PC-9 (cell line): Measurements from ENCODE around the gene MYH14. TPM values are rescaled to one million over a fixed set of nuclear protein-coding genes. Genes with fewer than 3 reads are reported as not detected.

Experiments
- BruUV-seq: library from RNA; stranded (reverse); fragments of 400-500 nt; replicated peaks from 2 replicates; lab custom pipeline; 2021; lab: Mats Ljungman, UMichigan
- CTCF ChIA-PET: fragments of 300-600 bp; sonication (Branson Sonifier 250); formaldehyde crosslinking; loops from one replicate; lab custom pipeline; 2022; ENCODE audit warnings: antibody characterized with exemption; lab: Charles Lee
- POLR2A ChIA-PET: fragments of 300-600 bp; sonication (Branson Sonifier 250); formaldehyde crosslinking; loops from one replicate; lab custom pipeline; 2022; ENCODE audit warnings: antibody characterized with exemption; ENCODE audit not compliant: unreplicated experiment; lab: Charles Lee
- DNase-seq, 2 experiments: peaks; one replicate each; pipeline versions ENCODE4 v3.0.0 to v3.0.0-alpha.2; 2015 to 2022; ENCODE audit warnings: mixed read lengths in 1 of 2
- H2AFZ ChIP-seq: fragments of 200-600 bp; sonication (generic); 2 replicates; pipeline ENCODE4 v1.8.1; 2017; ENCODE audit warnings: antibody characterized with exemption
- H3F3A ChIP-seq: fragments of 200-600 bp; sonication (generic); 2 replicates; pipeline ENCODE4 v1.8.1; 2017; ENCODE audit warnings: antibody characterized with exemption, mild to moderate bottlenecking, low read depth; ENCODE audit not compliant: insufficient read depth
- H3K27ac ChIP-seq: fragments of 200-600 bp; sonication (generic); 2 replicates; pipeline ENCODE4 v1.6.1; 2016; ENCODE audit warnings: mixed run types
- H3K27me3 ChIP-seq: fragments of 200-600 bp; sonication (generic); 2 replicates; pipeline ENCODE4 v1.6.1; 2016; ENCODE audit warnings: low read depth, mixed run types; ENCODE audit not compliant: insufficient read depth
- H3K36me3 ChIP-seq: fragments of 200-600 bp; sonication (generic); 2 replicates; pipeline ENCODE4 v1.6.1; 2016; ENCODE audit warnings: low read depth, mixed run types
- H3K4me1 ChIP-seq: fragments of 200-600 bp; sonication (generic); replicated peaks from 2 replicates; pipeline ENCODE4 v1.6.1; 2016; ENCODE audit warnings: mixed run types; ENCODE audit not compliant: insufficient read depth
- H3K4me2 ChIP-seq: fragments of 200-600 bp; sonication (generic); 2 replicates; pipeline ENCODE4 v1.6.1; 2017; ENCODE audit warnings: mixed run types
- H3K4me3 ChIP-seq: fragments of 200-600 bp; sonication (generic); 2 replicates; pipeline ENCODE4 v1.6.1; 2016; ENCODE audit warnings: mixed run types
- H3K79me2 ChIP-seq: fragments of 200-600 bp; sonication (generic); 2 replicates; pipeline ENCODE4 v1.6.1; 2017; ENCODE audit warnings: low read depth, mixed run types
- H3K9me2 ChIP-seq: fragments of 200-600 bp; sonication (generic); 2 replicates; pipeline ENCODE4 v1.8.1; 2017; ENCODE audit warnings: mild to moderate bottlenecking; ENCODE audit not compliant: insufficient read depth
- H3K9me3 ChIP-seq: fragments of 200-600 bp; sonication (generic); 2 replicates; pipeline ENCODE4 v1.8.1; 2016; ENCODE audit warnings: low read depth; ENCODE audit not compliant: insufficient read depth
- H4K20me1 ChIP-seq: fragments of 200-600 bp; sonication (generic); 2 replicates; pipeline ENCODE4 v1.8.1; 2017; ENCODE audit not compliant: insufficient read depth
- CTCF ChIP-seq: fragments of 200-600 bp; sonication (generic); conservative IDR thresholded peaks from 2 replicates; pipeline ENCODE4 v1.6.1; 2017; ENCODE audit warnings: mixed run types, antibody characterized with exemption, mild to moderate bottlenecking, moderate library complexity
- EZH2 ChIP-seq: fragments of 200-600 bp; sonication (generic); IDR thresholded peaks from 2 replicates; pipeline ENCODE4 v1.8.0; 2017; ENCODE audit warnings: antibody characterized with exemption, low read depth
- intact Hi-C: fragments of 100-400 bp; cut with micrococcal nuclease; formaldehyde crosslinking; loops from one replicate; pipeline ENCODE4 v1.10.0; 2022; ENCODE audit not compliant: unreplicated experiment
- total RNA-seq: library from RNA; stranded (reverse); gene quantifications from 2 replicates; pipeline ENCODE4 v1.2.3, GENCODE V29; 2021

The MYH14 gene
- total RNA-seq, 1 experiment from 2014 or later = 115 TPM

DNA sequence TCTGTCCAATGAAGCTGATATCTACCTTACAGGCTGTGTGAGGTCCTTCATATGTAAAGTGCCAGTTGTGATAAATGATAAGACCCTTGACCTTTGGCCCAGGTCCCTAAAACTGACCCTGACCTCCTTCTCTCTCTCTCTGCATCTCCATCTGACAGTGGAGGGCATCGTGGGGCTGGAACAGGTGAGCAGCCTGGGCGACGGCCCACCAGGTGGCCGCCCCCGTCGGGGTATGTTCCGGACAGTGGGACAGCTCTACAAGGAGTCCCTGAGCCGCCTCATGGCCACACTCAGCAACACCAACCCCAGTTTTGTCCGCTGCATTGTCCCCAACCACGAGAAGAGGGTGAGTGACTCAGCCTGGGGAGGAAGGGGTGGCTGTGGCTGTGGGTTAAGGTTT, 53.7 kb downstream of the MYH14 start:
- TF ChIP-seq CTCF = no peak
- TF ChIP-seq EZH2 = no peak

DNA sequence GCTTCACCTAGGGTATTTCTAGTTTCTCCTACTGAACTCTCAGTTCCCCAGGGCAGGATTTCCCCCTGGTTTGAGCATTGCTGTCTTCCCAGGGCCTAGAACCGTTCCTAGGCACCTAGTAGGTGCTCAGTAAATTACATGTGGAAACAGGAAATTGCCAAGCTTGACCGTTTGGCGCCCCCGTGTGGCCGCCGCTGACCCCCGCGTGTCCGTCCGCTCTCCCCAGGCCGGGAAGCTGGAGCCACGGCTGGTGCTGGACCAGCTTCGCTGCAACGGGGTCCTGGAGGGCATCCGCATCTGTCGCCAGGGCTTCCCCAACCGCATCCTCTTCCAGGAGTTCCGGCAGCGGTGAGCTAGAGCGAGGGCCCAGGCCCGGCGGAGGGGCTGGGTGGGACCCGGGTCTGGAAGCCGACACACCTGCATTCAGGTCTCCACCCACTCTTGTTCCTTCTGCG, 55.5 kb downstream of the MYH14 start:
- CTCF ChIA-PET = interaction anchor here (0.6 kb wide), 2 partner anchors 70 to 85 kb away, joined by 5 to 6 read pairs; partner anchors contain the start of gene KCNC3
- TF ChIP-seq CTCF (peak; percentile 95), EZH2 (no peak)
- Histone ChIP-seq H3K27ac (no peak overlapping the region), H3K9me3 (no peaks in the 10 kb centered on the region), H3K4me1 (no peaks in the 10 kb centered on the region), H3K79me2 (no peaks in the 10 kb centered on the region), H3K9me2 (no peaks in the 10 kb centered on the region), H3K4me3 (no peak overlapping the region), H4K20me1 (peaks cover 5% of the 10 kb centered on the region), H2AFZ (no peak overlapping the region), H3F3A (0 out of 2 replicates have a peak, but pooled peaks cover 9% of the 10 kb centered on the region), H3K27me3 (no peaks in the 10 kb centered on the region), H3K4me2 (no peak overlapping the region), H3K36me3 (peaks cover 27% of the 10 kb centered on the region)
- POLR2A ChIA-PET = interaction anchor here (0.6 kb wide), 1 partner anchor 466 kb away, joined by 4 read pairs; no protein-coding TSS in a partner anchor
- DNase-seq = peak in 1 of 2 experiments; percentile 37
- no TSS peak for BruUV-seq
- intact Hi-C loops = loop anchor here (1.0 to 2.0 kb wide), 2 partner anchors 92 to 202 kb away; no protein-coding TSS in a partner anchor

More for the DNA sequence above, 53.7 kb downstream of the MYH14 start:
- intact Hi-C loops = no loop called here
- no TSS peak for BruUV-seq
- Histone ChIP-seq H3K4me2 (no peak overlapping the region), H3F3A (0 out of 2 replicates have a peak, but pooled peaks cover 9% of the 10 kb centered on the region), H3K79me2 (no peaks in the 10 kb centered on the region), H3K9me3 (peaks cover 7% of the 10 kb centered on the region; the same call in 1 of the 2 replicates), H3K4me3 (no peak overlapping the region), H4K20me1 (peaks cover 5% of the 10 kb centered on the region), H3K27me3 (no peaks in the 10 kb centered on the region), H3K4me1 (no peaks in the 10 kb centered on the region), H3K27ac (no peak overlapping the region), H2AFZ (no peak overlapping the region), H3K36me3 (peaks cover 40% of the 10 kb centered on the region), H3K9me2 (no peaks in the 10 kb centered on the region)
- CTCF ChIA-PET = no interaction called here
- POLR2A ChIA-PET = interaction anchor here (0.6 kb wide), 1 partner anchor 108 kb away, joined by 5 read pairs; no protein-coding TSS in a partner anchor
- DNase-seq = no peak

- H3K9me2 ChIP-seq = no peaks in the 10 kb centered on the region
- TF ChIP-seq CTCF = no peak
- H4K20me1 ChIP-seq = peaks cover 5% of the 10 kb centered on the region
- no TSS peak for BruUV-seq
- no peak for DNase-seq
- no peaks in the 10 kb centered on the region for H3K9me3 ChIP-seq
- peaks cover 9% of the 10 kb centered on the region; the same call in 1 of the 2 replicates for H3F3A ChIP-seq
- ChIA-PET POLR2A (no interaction called here), CTCF (no interaction called here)
- intact Hi-C loops = no loop called here
- no peak overlapping the region for H3K27ac ChIP-seq
- H3K36me3 ChIP-seq = peaks cover 12% of the 10 kb centered on the region
- no peaks in the 10 kb centered on the region for H3K27me3 ChIP-seq
- no peaks in the 10 kb centered on the region for H3K4me1 ChIP-seq
- no peak overlapping the region for H3K4me3 ChIP-seq
- H2AFZ ChIP-seq = no peak overlapping the region
- H3K4me2 ChIP-seq = no peak overlapping the region
- no peaks in the 10 kb centered on the region for H3K79me2 ChIP-seq
Measured at GRCh38 chr19:50261446-50261970, 58.1 kb downstream of the MYH14 start.
